Measurements from ENCODE around the gene FSTL4. TPM values are rescaled to one million over a fixed set of nuclear protein-coding genes. Genes with fewer than 3 reads are reported as not detected.

FSTL4 gene
- total and polyA plus RNA-seq, 2 of the 13 experiments (the other 11 are each of a cell fraction or from before 2014, with no cell fraction given) = 2.1 to 3.0 TPM

GRCh38 chr5:133610489-133611356 is 1.6 kb downstream of the FSTL4 start (continued):
- TF ChIP-seq ZNF574 (CRISPR knock-in tag; IDR thresholded peaks at IDR 0.05) (peak; percentile 48; the same call in 1 of the 2 replicates), AKAP8 (CRISPR knock-in tag; IDR thresholded peaks at IDR 0.05) (0 out of 2 replicates have a peak, but pooled peaks have one; percentile 28), ZNF546 (CRISPR knock-in tag; conservative IDR thresholded peaks at IDR 0.05) (0 out of 2 replicates have a peak, but pooled peaks have one; percentile 71), ZNF331 (CRISPR knock-in tag; IDR thresholded peaks at IDR 0.05) (peak; percentile 62; the same call in 1 of the 2 replicates), SP4 (CRISPR knock-in tag; IDR thresholded peaks at IDR 0.05) (peak; percentile 73), ZNF230 (CRISPR knock-in tag; IDR thresholded peaks at IDR 0.05) (peak; percentile 36; the same call in 1 of the 2 replicates), ZBTB38 (CRISPR knock-in tag; IDR thresholded peaks at IDR 0.05) (peak; percentile 43; the same call in 1 of the 2 replicates), ZBTB4 (CRISPR knock-in tag; IDR thresholded peaks at IDR 0.05; ENCODE audit: borderline replicate concordance) (no peak), ZNF768 (CRISPR knock-in tag; IDR thresholded peaks at IDR 0.05) (peak; percentile 40; the same call in 1 of the 2 replicates), HNRNPLL (IDR thresholded peaks at IDR 0.05; ENCODE audit: low read depth, low read length, poor library complexity, severe bottlenecking) (peak; percentile 57), ZNF800 (CRISPR knock-in tag; IDR thresholded peaks at IDR 0.05) (peak; percentile 89)
- TF ChIP-seq, protein P1, sequence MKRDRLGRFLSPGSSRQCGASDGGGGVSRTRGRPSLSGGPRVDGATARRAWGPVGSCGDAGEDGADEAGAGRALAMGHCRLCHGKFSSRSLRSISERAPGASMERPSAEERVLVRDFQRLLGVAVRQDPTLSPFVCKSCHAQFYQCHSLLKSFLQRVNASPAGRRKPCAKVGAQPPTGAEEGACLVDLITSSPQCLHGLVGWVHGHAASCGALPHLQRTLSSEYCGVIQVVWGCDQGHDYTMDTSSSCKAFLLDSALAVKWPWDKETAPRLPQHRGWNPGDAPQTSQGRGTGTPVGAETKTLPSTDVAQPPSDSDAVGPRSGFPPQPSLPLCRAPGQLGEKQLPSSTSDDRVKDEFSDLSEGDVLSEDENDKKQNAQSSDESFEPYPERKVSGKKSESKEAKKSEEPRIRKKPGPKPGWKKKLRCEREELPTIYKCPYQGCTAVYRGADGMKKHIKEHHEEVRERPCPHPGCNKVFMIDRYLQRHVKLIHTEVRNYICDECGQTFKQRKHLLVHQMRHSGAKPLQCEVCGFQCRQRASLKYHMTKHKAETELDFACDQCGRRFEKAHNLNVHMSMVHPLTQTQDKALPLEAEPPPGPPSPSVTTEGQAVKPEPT (CRISPR knock-in tag; IDR thresholded peaks at IDR 0.05; ENCODE audit: low read depth) = 0 out of 2 replicates have a peak, but pooled peaks have one; percentile 44
- TF ChIP-seq, protein P2, sequence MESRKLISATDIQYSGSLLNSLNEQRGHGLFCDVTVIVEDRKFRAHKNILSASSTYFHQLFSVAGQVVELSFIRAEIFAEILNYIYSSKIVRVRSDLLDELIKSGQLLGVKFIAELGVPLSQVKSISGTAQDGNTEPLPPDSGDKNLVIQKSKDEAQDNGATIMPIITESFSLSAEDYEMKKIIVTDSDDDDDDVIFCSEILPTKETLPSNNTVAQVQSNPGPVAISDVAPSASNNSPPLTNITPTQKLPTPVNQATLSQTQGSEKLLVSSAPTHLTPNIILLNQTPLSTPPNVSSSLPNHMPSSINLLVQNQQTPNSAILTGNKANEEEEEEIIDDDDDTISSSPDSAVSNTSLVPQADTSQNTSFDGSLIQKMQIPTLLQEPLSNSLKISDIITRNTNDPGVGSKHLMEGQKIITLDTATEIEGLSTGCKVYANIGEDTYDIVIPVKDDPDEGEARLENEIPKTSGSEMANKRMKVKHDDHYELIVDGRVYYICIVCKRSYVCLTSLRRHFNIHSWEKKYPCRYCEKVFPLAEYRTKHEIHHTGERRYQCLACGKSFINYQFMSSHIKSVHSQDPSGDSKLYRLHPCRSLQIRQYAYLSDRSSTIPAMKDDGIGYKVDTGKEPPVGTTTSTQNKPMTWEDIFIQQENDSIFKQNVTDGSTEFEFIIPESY (CRISPR knock-in tag; IDR thresholded peaks at IDR 0.05) = no peak

All from HepG2 (cell line).